ENCODE measurements around the gene EFHD1. TPM values are rescaled to one million over a fixed set of nuclear protein-coding genes. Genes with fewer than 3 reads are reported as not detected.

Gene EFHD1
- total RNA-seq, 1 donor from 2014 or later: 2.7 TPM

GRCh38 chr2:232588680-232589585 is 44.5 kb upstream of the EFHD1 start:
- no peak for TF ChIP-seq CTCF (IDR thresholded peaks at IDR 0.05; ENCODE audit: unreplicated experiment)
- Mint-ChIP-seq H3K4me1 (ENCODE audit: low read depth) (no peaks in the 10 kb centered on the region), H3K27ac (no peak overlapping the region), H3K9me3 (ENCODE audit: low read depth) (no peaks in the 10 kb centered on the region), H3K27me3 (no peaks in the 10 kb centered on the region), H3K36me3 (ENCODE audit: insufficient read depth) (peaks cover 10% of the 10 kb centered on the region), H3K4me3 (ENCODE audit: low read depth) (no peak overlapping the region)
- DNase-seq (ENCODE audit: low spot score, unreplicated experiment): no peak

DNA sequence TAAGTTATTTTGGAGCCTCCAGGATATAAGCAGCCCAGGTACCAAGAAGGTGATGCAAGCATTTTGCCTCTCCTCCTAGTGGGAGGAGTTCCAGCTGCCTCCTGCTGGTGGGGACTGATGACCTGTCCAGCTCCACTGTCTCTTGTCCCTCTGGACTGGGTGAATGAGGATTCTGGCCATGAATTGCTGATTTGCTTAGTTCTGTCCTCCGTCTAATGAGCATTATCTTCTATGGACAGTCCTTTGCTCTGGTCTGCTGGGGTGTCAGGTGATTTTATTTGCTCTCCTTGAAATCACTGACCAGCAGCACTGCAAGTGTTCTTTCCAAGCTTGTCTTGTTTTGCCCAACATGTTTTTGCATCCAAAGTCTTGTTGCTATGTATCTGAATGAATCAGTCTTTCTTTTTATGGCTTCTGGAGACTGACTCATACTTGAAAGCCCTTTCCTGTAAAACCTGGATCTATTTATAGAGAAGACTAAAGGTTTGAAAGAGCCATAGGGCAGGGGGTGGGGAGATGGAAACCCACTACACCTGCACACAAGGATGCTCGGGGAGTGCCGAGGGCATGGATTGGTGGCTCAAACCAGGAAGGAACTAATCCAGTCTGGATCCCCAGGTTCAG is 40.5 kb upstream of the EFHD1 start:
- no peak for DNase-seq (ENCODE audit: low spot score, unreplicated experiment)
- H3K4me3 Mint-ChIP-seq (ENCODE audit: low read depth): no peak overlapping the region
- H3K36me3 Mint-ChIP-seq (ENCODE audit: insufficient read depth): peaks cover 1% of the 10 kb centered on the region
- H3K27me3 Mint-ChIP-seq: no peaks in the 10 kb centered on the region
- TF ChIP-seq CTCF (IDR thresholded peaks at IDR 0.05; ENCODE audit: unreplicated experiment): no peak
- H3K27ac Mint-ChIP-seq: no peak overlapping the region
- H3K9me3 Mint-ChIP-seq (ENCODE audit: low read depth): no peaks in the 10 kb centered on the region
- no peaks in the 10 kb centered on the region for H3K4me1 Mint-ChIP-seq (ENCODE audit: low read depth)

GRCh38 chr2:232593982-232594381 is 39.4 kb upstream of the EFHD1 start:
- Mint-ChIP-seq H3K27me3 (no peaks in the 10 kb centered on the region), H3K4me3 (ENCODE audit: low read depth) (no peak overlapping the region), H3K9me3 (ENCODE audit: low read depth) (no peaks in the 10 kb centered on the region), H3K36me3 (ENCODE audit: insufficient read depth) (peaks cover 1% of the 10 kb centered on the region), H3K27ac (no peak overlapping the region), H3K4me1 (ENCODE audit: low read depth) (no peaks in the 10 kb centered on the region)
- TF ChIP-seq CTCF (IDR thresholded peaks at IDR 0.05; ENCODE audit: unreplicated experiment): no peak
- no peak for DNase-seq (ENCODE audit: low spot score, unreplicated experiment)

DNA sequence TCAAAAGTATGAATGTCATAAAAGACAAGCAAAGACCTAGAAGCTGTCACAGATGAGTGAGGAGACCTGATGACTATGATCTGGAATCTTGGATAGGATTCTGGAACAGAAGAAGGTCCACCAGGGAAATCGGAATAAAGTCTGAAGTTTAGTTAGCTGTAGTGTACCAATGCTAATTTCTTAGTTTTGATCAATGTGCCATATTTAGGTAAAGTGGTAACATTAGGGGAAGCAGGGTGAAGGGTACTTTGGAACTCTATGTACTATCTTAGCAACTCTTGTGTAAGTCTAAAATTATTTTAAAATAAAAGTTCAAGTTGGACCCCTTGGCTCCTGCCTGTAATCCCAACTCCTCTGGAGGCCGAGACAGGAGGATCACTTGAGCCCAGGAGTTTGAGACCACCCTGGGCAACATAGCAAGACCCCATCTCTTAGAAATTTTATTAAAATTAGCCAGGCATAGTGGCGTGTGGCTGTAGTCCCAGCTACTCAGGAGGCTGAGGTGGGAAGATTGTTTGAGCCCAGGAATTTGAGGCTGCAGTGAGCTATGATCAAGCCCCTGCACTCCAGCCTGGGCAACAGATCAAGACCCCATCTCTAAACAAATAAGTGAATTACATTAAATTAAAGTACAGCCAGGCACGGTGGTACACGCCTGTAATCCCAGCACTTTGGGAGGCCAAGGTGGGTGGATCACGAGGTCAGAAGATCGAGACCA is 35.9 kb upstream of the EFHD1 start:
- TF ChIP-seq CTCF (IDR thresholded peaks at IDR 0.05; ENCODE audit: unreplicated experiment): no peak
- no peak overlapping the region for H3K4me3 Mint-ChIP-seq (ENCODE audit: low read depth)
- no peaks in the 10 kb centered on the region for H3K4me1 Mint-ChIP-seq (ENCODE audit: low read depth)
- no peaks in the 10 kb centered on the region for H3K36me3 Mint-ChIP-seq (ENCODE audit: insufficient read depth)
- H3K9me3 Mint-ChIP-seq (ENCODE audit: low read depth): no peaks in the 10 kb centered on the region
- H3K27ac Mint-ChIP-seq: no peak overlapping the region
- DNase-seq (ENCODE audit: low spot score, unreplicated experiment): no peak
- no peaks in the 10 kb centered on the region for H3K27me3 Mint-ChIP-seq

DNA sequence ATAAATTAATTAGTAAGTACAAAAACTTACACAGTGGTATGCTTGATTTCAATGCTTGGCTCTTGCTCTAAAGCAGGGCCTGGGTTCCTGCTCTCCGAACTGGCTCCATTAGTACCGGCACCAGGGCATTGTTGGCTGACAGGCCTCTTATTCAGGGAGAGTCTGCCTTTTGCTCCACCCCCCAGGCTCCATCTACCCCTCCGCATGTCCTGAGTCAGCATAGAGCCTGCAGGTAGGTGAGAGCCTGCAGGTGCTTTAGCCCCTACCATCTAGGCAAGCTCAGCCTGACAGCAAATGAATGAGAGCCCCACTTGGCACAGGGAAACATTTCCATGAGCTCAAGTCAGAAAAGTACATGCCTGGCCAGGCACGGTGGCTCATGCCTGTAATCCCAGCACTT is 35.1 kb upstream of the EFHD1 start:
- H3K27ac Mint-ChIP-seq: no peak overlapping the region
- no peaks in the 10 kb centered on the region for H3K4me1 Mint-ChIP-seq (ENCODE audit: low read depth)
- H3K36me3 Mint-ChIP-seq (ENCODE audit: insufficient read depth): no peaks in the 10 kb centered on the region
- no peak for DNase-seq (ENCODE audit: low spot score, unreplicated experiment)
- no peak for TF ChIP-seq CTCF (IDR thresholded peaks at IDR 0.05; ENCODE audit: unreplicated experiment)
- peaks cover 3% of the 10 kb centered on the region for H3K27me3 Mint-ChIP-seq
- H3K9me3 Mint-ChIP-seq (ENCODE audit: low read depth): no peaks in the 10 kb centered on the region
- H3K4me3 Mint-ChIP-seq (ENCODE audit: low read depth): no peak overlapping the region
